ENCODE data around the gene GEMIN7. TPM values are rescaled to one million over a fixed set of nuclear protein-coding genes. Genes with fewer than 3 reads are reported as not detected.

GEMIN7 gene
- total RNA-seq, 1 donor from 2014 or later, result 35.2 TPM

GRCh38 chr19:45125360-45125759 lies 46.3 kb downstream of the GEMIN7 start:
- intact Hi-C loops (cut with micrococcal nuclease), result no loop called here

- intact Hi-C loops (cut with micrococcal nuclease), result loop anchor here (1.0 to 2.0 kb wide), 6 partner anchors 33 to 137 kb away; partner anchors contain the start of gene PPP1R37
Measured at GRCh38 chr19:45125975-45126493, 47.0 kb downstream of the GEMIN7 start.

- intact Hi-C loops (cut with micrococcal nuclease), result loop anchor here (1.0 to 2.0 kb wide), 6 partner anchors 34 to 137 kb away; partner anchors contain the start of gene PPP1R37
Measured at GRCh38 chr19:45126654-45127053, 47.6 kb downstream of the GEMIN7 start.

GRCh38 chr19:45128146-45128545 lies 49.1 kb downstream of the GEMIN7 start:
- intact Hi-C loops (cut with micrococcal nuclease), result no loop called here

GRCh38 chr19:45128806-45129205 lies 49.7 kb downstream of the GEMIN7 start:
- intact Hi-C loops (cut with micrococcal nuclease), result no loop called here

- intact Hi-C loops (cut with micrococcal nuclease), result no loop called here
Measured at GRCh38 chr19:45130236-45130635, 51.2 kb downstream of the GEMIN7 start.

GRCh38 chr19:45130888-45131615 lies 52.0 kb downstream of the GEMIN7 start:
- intact Hi-C loops (cut with micrococcal nuclease), result no loop called here

GRCh38 chr19:45133661-45134060 lies 54.6 kb downstream of the GEMIN7 start:
- intact Hi-C loops (cut with micrococcal nuclease), result no loop called here

GRCh38 chr19:45135176-45135885 lies 56.3 kb downstream of the GEMIN7 start:
- intact Hi-C loops (cut with micrococcal nuclease), result no loop called here

- intact Hi-C loops (cut with micrococcal nuclease), result no loop called here
Measured at GRCh38 chr19:45136507-45137178, 57.6 kb downstream of the GEMIN7 start.

- intact Hi-C loops (cut with micrococcal nuclease), result no loop called here
Measured at GRCh38 chr19:45137179-45137761, 58.2 kb downstream of the GEMIN7 start.

GRCh38 chr19:45138303-45138751 lies 59.3 kb downstream of the GEMIN7 start:
- intact Hi-C loops (cut with micrococcal nuclease), result no loop called here

- intact Hi-C loops (cut with micrococcal nuclease), result no loop called here
Measured at GRCh38 chr19:45139286-45140143, 60.5 kb downstream of the GEMIN7 start.

- intact Hi-C loops (cut with micrococcal nuclease), result no loop called here
Measured at GRCh38 chr19:45140144-45140503, 61.1 kb downstream of the GEMIN7 start.

- intact Hi-C loops (cut with micrococcal nuclease), result no loop called here
Measured at GRCh38 chr19:45140533-45140932, 61.5 kb downstream of the GEMIN7 start.

Other genes starting within 250 kb of the GEMIN7 start
- 0.34 TPM in 1 of 2 replicates, not detected in the other for gene NECTIN2, start 233.0 kb upstream of the GEMIN7 start, total RNA-seq
- 81.6 and 85.4 TPM in 2 replicates for gene TOMM40, start 188.0 kb upstream of the GEMIN7 start, total RNA-seq
- 0.37 and 0.39 TPM in 2 replicates for gene APOE, start 173.5 kb upstream of the GEMIN7 start, total RNA-seq
- 2.1 TPM in 1 of 2 replicates, not detected in the other for gene APOC1, start 164.7 kb upstream of the GEMIN7 start, total RNA-seq
- gene APOC4, start 137.0 kb upstream of the GEMIN7 start, total RNA-seq, result not detected in 2 replicates
- not detected in 2 replicates for gene APOC2, start 133.2 kb upstream of the GEMIN7 start, total RNA-seq
- 93.8 and 98.0 TPM in 2 replicates for gene CLPTM1, start 123.9 kb upstream of the GEMIN7 start, total RNA-seq
- 111 TPM in 2 replicates for gene RELB, start 77.8 kb upstream of the GEMIN7 start, total RNA-seq
- 84.7 and 99.9 TPM in 2 replicates for gene CLASRP, start 40.2 kb upstream of the GEMIN7 start, total RNA-seq
- 1.8 and 2.3 TPM in 2 replicates for gene ZNF296, start 2.8 kb upstream of the GEMIN7 start, total RNA-seq
- 19.2 and 21.5 TPM in 2 replicates for gene PPP1R37, start 13.9 kb downstream of the GEMIN7 start, total RNA-seq
- 0.07 and 0.22 TPM in 2 replicates for gene NKPD1, start 81.7 kb downstream of the GEMIN7 start, total RNA-seq
- 38.9 and 46.3 TPM in 2 replicates for gene TRAPPC6A, start 99.0 kb downstream of the GEMIN7 start, total RNA-seq
- gene BLOC1S3, start 99.5 kb downstream of the GEMIN7 start, total RNA-seq, result 14.8 and 15.3 TPM in 2 replicates
- gene EXOC3L2, start 166.1 kb downstream of the GEMIN7 start, total RNA-seq, result not detected in 2 replicates
- gene MARK4, start 172.0 kb downstream of the GEMIN7 start, total RNA-seq, result 25.8 and 29.4 TPM in 2 replicates
- not detected in 2 replicates for gene CKM, start 243.6 kb downstream of the GEMIN7 start, total RNA-seq

All from T-helper 1 cell treated with Interleukin-12 subunit alpha and Interleukin-12 subunit beta and Interleukin-4 antibody, amounts not matched to agents 30 ng/mL and 1 ng/mL, for 36 hours (primary cell).